Liver (tissue), 9 donors: ENCODE results near the gene DNAJC5. TPM values are rescaled to one million over a fixed set of nuclear protein-coding genes. Genes with fewer than 3 reads are reported as not detected.
A peak's percentile ranks its signal among the peaks of the same experiment; 100 is the strongest.

Source experiments
- DNase-seq: peaks from one replicate; pipeline ENCODE4 v3.0.0-alpha.2; 2017; ENCODE audit warnings: low spot score
- H3K27ac ChIP-seq, 2 donors: one replicate each; pipeline ENCODE4 v1.7.0; 2013; ENCODE audit warnings: inconsistent platforms in 2 of 2, low read length in 2 of 2, control low read depth in 1 of 2, low read depth in 1 of 2, mild to moderate bottlenecking in 1 of 2
- H3K27me3 ChIP-seq, 4 donors: one replicate each; pipeline versions ENCODE4 v1.6.1 to v1.7.0; 2013; ENCODE audit warnings: low read length in 3 of 4, inconsistent platforms in 1 of 4, mild to moderate bottlenecking in 1 of 4, moderate library complexity in 1 of 4; ENCODE audit not compliant: control insufficient read depth in 4 of 4, insufficient read depth in 4 of 4
- H3K36me3 ChIP-seq, 4 donors: one replicate each; pipeline versions ENCODE4 v1.6.1 to v1.7.0; 2013; ENCODE audit warnings: low read length in 3 of 4, mild to moderate bottlenecking in 3 of 4, low read depth in 1 of 4, moderate library complexity in 1 of 4; ENCODE audit not compliant: control insufficient read depth in 4 of 4, insufficient read depth in 3 of 4
- H3K4me1 ChIP-seq, 4 donors: one replicate each; pipeline versions ENCODE4 v1.6.1 to v1.7.0; 2013; ENCODE audit warnings: low read length in 3 of 4, mild to moderate bottlenecking in 3 of 4, moderate library complexity in 1 of 4; ENCODE audit not compliant: control insufficient read depth in 4 of 4, insufficient read depth in 4 of 4
- H3K4me3 ChIP-seq, 3 donors: one replicate each; pipeline versions ENCODE4 v1.6.1 to v1.7.0; 2013; ENCODE audit warnings: low read length in 3 of 3, control low read depth in 1 of 3, low read depth in 1 of 3, mild to moderate bottlenecking in 1 of 3
- H3K9ac ChIP-seq, 2 donors: one replicate each; pipeline ENCODE4 v1.7.0; 2013; ENCODE audit warnings: low read length in 2 of 2, mild to moderate bottlenecking in 2 of 2, moderate library complexity in 2 of 2, control low read depth in 1 of 2, low read depth in 1 of 2
- H3K9me3 ChIP-seq, 4 donors: one replicate each; pipeline versions ENCODE4 v1.6.1 to v1.7.0; 2013; ENCODE audit warnings: low read length in 3 of 4; ENCODE audit not compliant: control insufficient read depth in 4 of 4
- EGR1 ChIP-seq, 2 donors: IDR thresholded peaks; 2 replicates each; pipeline ENCODE4 v1.6.1; 2016 to 2018; ENCODE audit warnings: antibody characterized with exemption in 2 of 2, low read depth in 2 of 2
- GABPA ChIP-seq, 2 donors: IDR thresholded peaks in 1 of 2; conservative IDR thresholded peaks in 1 of 2; 2 replicates each; pipeline ENCODE4 v1.6.1; 2016; ENCODE audit warnings: antibody characterized with exemption in 2 of 2, mild to moderate bottlenecking in 1 of 2, moderate library complexity in 1 of 2
- HNF4A ChIP-seq, 2 donors: conservative IDR thresholded peaks; 2 replicates each; pipeline ENCODE4 v1.6.1; 2016; ENCODE audit warnings: antibody characterized with exemption in 2 of 2, mild to moderate bottlenecking in 2 of 2
- HNF4G ChIP-seq: IDR thresholded peaks from 2 replicates; pipeline ENCODE4 v1.6.1; 2016; ENCODE audit warnings: antibody characterized with exemption
- JUND ChIP-seq, 2 donors: IDR thresholded peaks; 2 replicates each; pipeline ENCODE4 v1.6.1; 2016; ENCODE audit warnings: antibody characterized with exemption in 2 of 2
- NR2F2 ChIP-seq: IDR thresholded peaks from 2 replicates; pipeline ENCODE4 v1.6.1; 2016; ENCODE audit warnings: antibody characterized with exemption
- RAD21 ChIP-seq, 2 donors: IDR thresholded peaks; 2 replicates each; pipeline ENCODE4 v1.6.1; 2016; ENCODE audit warnings: antibody characterized with exemption in 2 of 2, mild to moderate bottlenecking in 2 of 2
- SP1 ChIP-seq: IDR thresholded peaks from 2 replicates; pipeline ENCODE4 v1.6.1; 2018; ENCODE audit warnings: antibody characterized with exemption, mild to moderate bottlenecking
- TAF1 ChIP-seq: conservative IDR thresholded peaks from 2 replicates; pipeline ENCODE4 v1.6.1; 2016; ENCODE audit warnings: antibody characterized with exemption, mild to moderate bottlenecking
- WGBS: extraction: QIAGEN DNeasy Blood & Tissue Kit; methylation state at CpG from one replicate; pipeline ENCODE4 v1.1.7; 2013; 5-methylcytosine and 5-hydroxymethylcytosine counted together
- polyA plus RNA-seq, 2 donors: library from polyadenylated mRNA; stranded (reverse) in 1 of 2; unstranded in 1 of 2; fragments of 200-250 nt in 1 of 2; fragments of >200 nt in 1 of 2; fragmentation: Nextera tagmentation in 1 of 2; extraction: Ambion mirVana in 1 of 2; gene quantifications; one replicate each; pipeline versions ENCODE4 v1.2.1 to v1.2.3, GENCODE V29; 2013 to 2015
- total RNA-seq, 2 donors: library from RNA; depleted of rRNA; stranded (reverse); fragments of >200 nt; gene quantifications; one replicate each; pipeline ENCODE4 v1.2.3, GENCODE V29; 2014
- TF ChIP-seq, protein P1 (sequence below): IDR thresholded peaks from 2 replicates; pipeline ENCODE4 v1.6.1; 2016; ENCODE audit warnings: antibody characterized with exemption
- TF ChIP-seq, protein P2 (sequence below): IDR thresholded peaks from 2 replicates; pipeline ENCODE4 v1.6.1; 2016; ENCODE audit warnings: antibody characterized with exemption
- TF ChIP-seq, protein P3 (sequence below): IDR thresholded peaks from 2 replicates; pipeline ENCODE4 v1.6.1; 2016; ENCODE audit warnings: antibody characterized with exemption
- TF ChIP-seq, protein P4 (sequence below): IDR thresholded peaks from 2 replicates; pipeline ENCODE4 v1.6.1; 2016; ENCODE audit warnings: antibody characterized with exemption, mild to moderate bottlenecking
- donor health status: healthy.
- donor health status: healthy.
- donor health status: healthy.
- donor health status: healthy.
- donor health status: healthy.

DNAJC5 gene
- total and polyA plus RNA-seq, 4 donors: 8.2 to 28.6 (median 18.7) TPM

DNA sequence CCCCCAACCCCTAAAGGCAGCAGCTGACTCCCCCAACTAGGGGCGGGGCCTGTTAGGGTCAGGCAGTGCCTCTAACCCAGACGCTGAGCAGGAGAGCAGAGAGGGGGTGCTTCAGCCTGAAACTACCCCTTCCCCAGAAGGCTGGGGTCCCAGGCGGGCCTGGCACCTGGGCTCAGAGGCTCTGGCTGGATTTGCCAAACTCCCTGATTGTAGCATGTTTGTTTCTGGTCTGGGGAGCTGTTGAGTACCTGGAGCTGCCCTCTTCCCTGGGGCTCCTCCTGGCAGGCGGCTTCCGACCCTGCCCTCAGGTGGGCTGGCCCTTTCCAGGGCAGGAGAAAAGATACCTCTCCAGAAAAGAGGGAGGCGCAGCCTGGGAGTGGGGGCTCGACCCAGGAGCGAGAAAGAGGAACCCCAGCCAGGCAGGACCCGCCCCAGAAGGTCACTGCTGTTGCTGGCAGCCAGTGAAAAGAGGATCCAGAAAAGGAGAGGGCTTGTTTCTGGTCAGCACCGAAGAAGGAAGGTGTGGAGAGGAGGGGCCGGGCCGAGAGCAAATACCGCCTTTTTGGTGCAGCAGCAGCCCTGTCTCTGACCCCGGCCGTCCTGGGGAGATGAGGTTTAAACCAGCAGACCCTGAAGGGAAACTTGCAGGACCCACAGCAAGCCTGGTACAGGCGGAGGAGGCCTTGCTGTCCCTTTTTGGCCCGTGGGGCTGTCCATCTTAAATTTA lies 34.4 kb upstream of the DNAJC5 start:
- Histone ChIP-seq H3K27ac (peak overlapping the region in 1 of 2 donors; percentile 15), H3K9me3 (no peaks in the 10 kb centered on the region), H3K27me3 (no peaks in the 10 kb centered on the region), H3K9ac (no peak overlapping the region), H3K36me3 (peaks cover 0 to 2% (median 0%) of the 10 kb centered on the region in 4 donors), H3K4me1 (peaks cover 6 to 32% (median 14%) of the 10 kb centered on the region in 4 donors), H3K4me3 (no peak overlapping the region)
- 76% methylated on average over 17 of the region's 17 CpGs for WGBS
- TF ChIP-seq EGR1 (IDR thresholded peaks at IDR 0.05; ENCODE audit: low read depth in 2 of 2) (no peak), SP1 (no peak)
- no peak for DNase-seq

DNA sequence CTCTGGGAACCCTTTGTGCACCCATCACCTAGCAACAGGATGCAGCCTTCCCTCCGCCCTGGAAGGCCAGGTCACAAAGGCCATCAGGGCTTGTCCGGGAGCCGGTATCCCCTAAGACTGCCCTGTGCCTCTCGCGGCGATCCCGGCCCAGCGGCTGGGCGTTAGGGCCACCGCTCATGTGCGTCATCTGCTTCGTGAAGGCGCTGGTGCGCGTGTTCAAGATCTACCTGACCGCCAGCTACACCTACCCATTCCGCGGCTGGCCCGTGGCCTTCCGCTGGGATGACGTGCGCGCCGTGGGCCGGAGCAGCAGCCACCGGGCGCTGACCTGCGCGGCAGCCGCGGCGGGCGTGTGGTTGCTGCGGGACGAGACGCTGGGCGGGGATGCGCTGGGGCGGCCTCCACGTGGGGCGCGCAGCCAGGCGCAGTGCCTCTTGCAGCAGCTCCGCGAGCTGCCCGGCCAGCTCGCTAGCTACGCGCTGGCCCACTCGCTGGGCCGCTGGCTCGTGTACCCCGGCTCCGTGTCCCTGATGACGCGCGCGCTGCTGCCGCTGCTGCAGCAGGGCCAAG lies 33.5 kb upstream of the DNAJC5 start, which contains the start of gene ABHD16B:
ABHD16B (plus strand) TSS at position 134 of the 570 bp plus-strand sequence; CDS start at position 177, 43 bp downstream.
- no peak within 1 kb of the TSS for H3K9ac ChIP-seq
- H3K4me1 ChIP-seq: peaks cover 6 to 41% (median 19%) of the 10 kb centered on the region in 4 donors
- TF ChIP-seq SP1: no peak
- no peak for TF ChIP-seq RAD21 (IDR thresholded peaks at IDR 0.05)
- TF ChIP-seq EGR1 (IDR thresholded peaks at IDR 0.05; ENCODE audit: low read depth in 2 of 2): no peak
- TF ChIP-seq, protein P1, sequence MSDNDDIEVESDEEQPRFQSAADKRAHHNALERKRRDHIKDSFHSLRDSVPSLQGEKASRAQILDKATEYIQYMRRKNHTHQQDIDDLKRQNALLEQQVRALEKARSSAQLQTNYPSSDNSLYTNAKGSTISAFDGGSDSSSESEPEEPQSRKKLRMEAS: no peak
- TF ChIP-seq JUND (IDR thresholded peaks at IDR 0.05): no peak
- TF ChIP-seq HNF4A (conservative IDR thresholded peaks at IDR 0.05): no peak
- no peak for TF ChIP-seq NR2F2
- no peak for TF ChIP-seq TAF1
- H3K27ac ChIP-seq: peak within 1 kb of the TSS in 1 of 2 donors; percentile 15
- H3K36me3 ChIP-seq: peaks cover 0 to 2% (median 0%) of the 10 kb centered on the region in 4 donors
- WGBS: 96% methylated on average over 59 of the region's 59 CpGs
- H3K4me3 ChIP-seq: no peak within 1 kb of the TSS
- DNase-seq: no peak
- no peaks in the 10 kb centered on the region for H3K9me3 ChIP-seq
- no peaks in the 10 kb centered on the region for H3K27me3 ChIP-seq

DNA sequence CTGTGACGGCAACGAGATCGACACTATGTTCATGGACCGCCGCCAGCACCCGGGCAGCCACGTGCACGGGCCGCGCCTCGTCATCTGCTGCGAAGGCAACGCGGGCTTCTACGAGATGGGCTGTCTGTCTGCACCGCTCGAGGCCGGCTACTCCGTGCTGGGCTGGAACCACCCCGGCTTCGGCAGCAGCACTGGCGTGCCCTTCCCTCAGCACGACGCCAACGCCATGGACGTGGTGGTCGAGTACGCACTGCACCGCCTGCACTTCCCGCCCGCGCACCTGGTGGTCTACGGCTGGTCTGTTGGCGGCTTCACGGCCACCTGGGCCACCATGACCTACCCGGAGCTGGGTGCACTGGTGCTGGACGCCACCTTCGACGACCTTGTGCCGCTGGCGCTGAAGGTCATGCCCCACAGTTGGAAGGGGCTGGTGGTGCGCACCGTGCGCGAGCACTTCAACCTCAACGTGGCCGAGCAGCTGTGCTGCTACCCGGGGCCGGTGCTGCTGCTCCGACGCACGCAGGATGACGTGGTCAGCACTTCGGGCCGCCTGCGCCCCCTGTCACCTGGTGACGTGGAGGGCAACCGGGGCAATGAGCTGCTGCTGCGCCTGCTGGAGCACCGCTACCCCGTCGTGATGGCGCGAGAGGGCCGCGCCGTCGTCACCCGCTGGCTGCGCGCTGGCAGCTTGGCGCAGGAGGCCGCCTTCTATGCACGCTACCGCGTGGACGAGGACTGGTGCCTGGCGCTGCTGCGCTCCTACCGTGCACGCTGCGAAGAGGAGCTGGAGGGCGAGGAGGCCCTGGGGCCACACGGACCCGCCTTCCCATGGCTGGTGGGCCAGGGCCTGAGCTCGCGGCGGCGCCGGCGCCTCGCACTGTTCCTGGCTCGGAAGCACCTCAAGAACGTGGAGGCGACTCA lies 32.7 kb upstream of the DNAJC5 start:
- DNase-seq: no peak
- H3K4me3 ChIP-seq: no peak overlapping the region
- 97% methylated on average over 95 of the region's 95 CpGs for whole genome bisulfite sequencing
- no peaks in the 10 kb centered on the region for H3K27me3 ChIP-seq
- H3K27ac ChIP-seq: no peak overlapping the region
- peaks cover 0 to 2% (median 0%) of the 10 kb centered on the region in 4 donors for H3K36me3 ChIP-seq
- no peaks in the 10 kb centered on the region for H3K9me3 ChIP-seq
- peaks cover 6 to 42% (median 22%) of the 10 kb centered on the region in 4 donors for H3K4me1 ChIP-seq
- TF ChIP-seq HNF4A (conservative IDR thresholded peaks at IDR 0.05): no peak
- no peak for TF ChIP-seq HNF4G
- no peak for TF ChIP-seq JUND (IDR thresholded peaks at IDR 0.05)
- TF ChIP-seq, protein P2, sequence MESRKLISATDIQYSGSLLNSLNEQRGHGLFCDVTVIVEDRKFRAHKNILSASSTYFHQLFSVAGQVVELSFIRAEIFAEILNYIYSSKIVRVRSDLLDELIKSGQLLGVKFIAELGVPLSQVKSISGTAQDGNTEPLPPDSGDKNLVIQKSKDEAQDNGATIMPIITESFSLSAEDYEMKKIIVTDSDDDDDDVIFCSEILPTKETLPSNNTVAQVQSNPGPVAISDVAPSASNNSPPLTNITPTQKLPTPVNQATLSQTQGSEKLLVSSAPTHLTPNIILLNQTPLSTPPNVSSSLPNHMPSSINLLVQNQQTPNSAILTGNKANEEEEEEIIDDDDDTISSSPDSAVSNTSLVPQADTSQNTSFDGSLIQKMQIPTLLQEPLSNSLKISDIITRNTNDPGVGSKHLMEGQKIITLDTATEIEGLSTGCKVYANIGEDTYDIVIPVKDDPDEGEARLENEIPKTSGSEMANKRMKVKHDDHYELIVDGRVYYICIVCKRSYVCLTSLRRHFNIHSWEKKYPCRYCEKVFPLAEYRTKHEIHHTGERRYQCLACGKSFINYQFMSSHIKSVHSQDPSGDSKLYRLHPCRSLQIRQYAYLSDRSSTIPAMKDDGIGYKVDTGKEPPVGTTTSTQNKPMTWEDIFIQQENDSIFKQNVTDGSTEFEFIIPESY: no peak
- TF ChIP-seq, protein P3, sequence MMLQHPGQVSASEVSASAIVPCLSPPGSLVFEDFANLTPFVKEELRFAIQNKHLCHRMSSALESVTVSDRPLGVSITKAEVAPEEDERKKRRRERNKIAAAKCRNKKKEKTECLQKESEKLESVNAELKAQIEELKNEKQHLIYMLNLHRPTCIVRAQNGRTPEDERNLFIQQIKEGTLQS: no peak
- TF ChIP-seq, protein P4, sequence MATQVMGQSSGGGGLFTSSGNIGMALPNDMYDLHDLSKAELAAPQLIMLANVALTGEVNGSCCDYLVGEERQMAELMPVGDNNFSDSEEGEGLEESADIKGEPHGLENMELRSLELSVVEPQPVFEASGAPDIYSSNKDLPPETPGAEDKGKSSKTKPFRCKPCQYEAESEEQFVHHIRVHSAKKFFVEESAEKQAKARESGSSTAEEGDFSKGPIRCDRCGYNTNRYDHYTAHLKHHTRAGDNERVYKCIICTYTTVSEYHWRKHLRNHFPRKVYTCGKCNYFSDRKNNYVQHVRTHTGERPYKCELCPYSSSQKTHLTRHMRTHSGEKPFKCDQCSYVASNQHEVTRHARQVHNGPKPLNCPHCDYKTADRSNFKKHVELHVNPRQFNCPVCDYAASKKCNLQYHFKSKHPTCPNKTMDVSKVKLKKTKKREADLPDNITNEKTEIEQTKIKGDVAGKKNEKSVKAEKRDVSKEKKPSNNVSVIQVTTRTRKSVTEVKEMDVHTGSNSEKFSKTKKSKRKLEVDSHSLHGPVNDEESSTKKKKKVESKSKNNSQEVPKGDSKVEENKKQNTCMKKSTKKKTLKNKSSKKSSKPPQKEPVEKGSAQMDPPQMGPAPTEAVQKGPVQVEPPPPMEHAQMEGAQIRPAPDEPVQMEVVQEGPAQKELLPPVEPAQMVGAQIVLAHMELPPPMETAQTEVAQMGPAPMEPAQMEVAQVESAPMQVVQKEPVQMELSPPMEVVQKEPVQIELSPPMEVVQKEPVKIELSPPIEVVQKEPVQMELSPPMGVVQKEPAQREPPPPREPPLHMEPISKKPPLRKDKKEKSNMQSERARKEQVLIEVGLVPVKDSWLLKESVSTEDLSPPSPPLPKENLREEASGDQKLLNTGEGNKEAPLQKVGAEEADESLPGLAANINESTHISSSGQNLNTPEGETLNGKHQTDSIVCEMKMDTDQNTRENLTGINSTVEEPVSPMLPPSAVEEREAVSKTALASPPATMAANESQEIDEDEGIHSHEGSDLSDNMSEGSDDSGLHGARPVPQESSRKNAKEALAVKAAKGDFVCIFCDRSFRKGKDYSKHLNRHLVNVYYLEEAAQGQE: no peak
- TF ChIP-seq GABPA (IDR thresholded peaks at IDR 0.05 in 1 of 2, conservative IDR thresholded peaks at IDR 0.05 in 1 of 2): no peak
- H3K9ac ChIP-seq: no peak overlapping the region
